Measurements from ENCODE around the gene NOP9. TPM values are rescaled to one million over a fixed set of nuclear protein-coding genes. Genes with fewer than 3 reads are reported as not detected.

NOP9 gene
- polyA plus RNA-seq, 2 donors, result 9.3 to 10.8 TPM

DNA sequence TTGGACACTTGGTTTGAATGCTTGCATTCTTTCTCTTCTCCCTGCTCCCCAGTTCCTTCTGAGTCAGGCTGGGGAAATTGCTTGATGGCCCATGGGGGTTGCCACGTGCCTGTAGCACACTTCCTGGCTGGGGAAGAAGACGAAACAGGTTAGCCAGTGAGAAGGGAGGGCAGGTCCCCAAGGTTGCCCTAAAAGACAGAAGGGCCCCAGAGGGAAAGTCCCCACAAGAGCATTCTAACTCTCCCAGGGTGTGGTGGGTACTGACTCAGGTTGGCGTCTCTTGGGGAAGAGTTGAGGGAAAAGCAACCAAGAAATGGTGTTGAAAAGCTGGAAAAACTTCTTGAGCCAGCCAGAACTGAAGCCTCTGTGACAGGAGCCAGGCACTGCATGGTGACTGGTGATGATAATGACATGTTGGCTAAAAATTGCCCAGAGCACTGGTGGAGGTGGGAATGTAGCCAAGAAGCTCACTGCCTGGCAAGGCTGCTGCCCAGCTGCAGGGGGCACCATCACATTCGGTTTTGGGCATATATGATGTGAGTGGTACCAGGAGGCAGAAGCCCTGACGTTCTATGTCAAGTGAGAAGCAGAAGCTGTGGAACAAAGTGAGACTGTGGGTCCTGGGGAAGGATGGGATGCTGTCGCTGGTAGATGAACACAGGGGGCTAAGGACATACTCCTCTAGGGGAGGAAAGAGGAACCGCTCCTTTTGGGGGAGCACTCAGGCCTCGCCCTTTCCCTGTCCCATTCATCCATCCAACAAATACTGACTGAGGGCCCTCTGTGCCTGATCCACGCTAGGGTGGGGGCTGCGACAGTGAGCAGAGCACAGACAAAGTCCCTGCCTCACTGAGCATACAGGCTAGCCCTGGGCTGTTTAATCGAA lies 20.1 kb upstream of the NOP9 start:
- Histone ChIP-seq H3K27me3 (ENCODE audit: control insufficient read depth in 1 of 2, insufficient read depth in 2 of 2, low read length in 2 of 2) (no peaks in the 10 kb centered on the region), H3K4me3 (ENCODE audit: low read depth in 1 of 2, low read length in 2 of 2) (no peak overlapping the region), H3K4me1 (ENCODE audit: control insufficient read depth in 2 of 2, insufficient read depth in 2 of 2, low read length in 1 of 2) (peaks cover 4 to 21% of the 10 kb centered on the region in 2 donors), H3K9me3 (ENCODE audit: control insufficient read depth in 2 of 2, insufficient read depth in 1 of 2, low read depth in 1 of 2, low read length in 1 of 2) (no peaks in the 10 kb centered on the region), H3K27ac (ENCODE audit: low read depth in 2 of 2, low read length in 1 of 2) (peak overlapping the region; percentile 92 to 93), H3K36me3 (ENCODE audit: control insufficient read depth in 2 of 2, insufficient read depth in 2 of 2, low read length in 1 of 2) (no peaks in the 10 kb centered on the region)
- WGBS, 2 donors, result 60 to 66% methylated on average over 11 of the region's 11 CpGs

DNA sequence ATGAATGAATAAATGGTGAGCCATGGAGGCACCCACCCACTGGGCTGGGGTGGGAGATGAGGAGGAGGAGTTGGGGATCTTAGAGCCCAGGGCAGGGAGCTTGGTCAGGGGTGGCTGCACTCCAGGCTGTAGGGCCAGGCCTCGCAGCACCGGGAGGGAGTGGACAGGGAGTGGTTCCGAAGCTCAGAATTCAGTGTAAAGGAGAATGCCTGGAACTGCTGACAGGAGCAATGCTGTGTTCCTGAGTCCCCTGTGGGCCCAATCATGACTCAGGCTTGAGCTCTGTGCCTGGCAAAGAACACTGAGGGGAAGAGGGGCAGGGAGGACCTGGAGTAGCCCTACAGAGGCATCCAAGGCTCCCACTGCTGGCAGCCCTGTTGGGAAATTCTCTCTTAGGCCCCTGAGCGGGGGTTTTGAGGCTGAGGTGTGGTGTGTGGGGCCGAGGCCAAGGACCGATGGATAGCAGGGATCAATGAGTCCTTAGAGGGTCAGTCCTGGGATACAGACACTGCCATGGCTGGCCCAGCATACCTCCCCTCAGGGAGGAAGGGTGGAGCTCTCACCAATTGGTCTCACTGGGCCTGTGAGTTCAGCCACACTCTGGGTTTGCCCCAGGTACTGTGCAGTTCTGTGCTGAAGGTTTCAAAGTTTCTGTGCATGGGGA lies 18.7 kb upstream of the NOP9 start:
- WGBS, 2 donors, result 72 to 75% methylated on average over 6 of the region's 6 CpGs
- Histone ChIP-seq H3K4me1 (ENCODE audit: control insufficient read depth in 2 of 2, insufficient read depth in 2 of 2, low read length in 1 of 2) (peaks cover 4 to 21% of the 10 kb centered on the region in 2 donors), H3K27ac (ENCODE audit: low read depth in 2 of 2, low read length in 1 of 2) (peak overlapping the region; percentile 92 to 93), H3K9me3 (ENCODE audit: control insufficient read depth in 2 of 2, insufficient read depth in 1 of 2, low read depth in 1 of 2, low read length in 1 of 2) (no peaks in the 10 kb centered on the region), H3K4me3 (ENCODE audit: low read depth in 1 of 2, low read length in 2 of 2) (no peak overlapping the region), H3K27me3 (ENCODE audit: control insufficient read depth in 1 of 2, insufficient read depth in 2 of 2, low read length in 2 of 2) (no peaks in the 10 kb centered on the region), H3K36me3 (ENCODE audit: control insufficient read depth in 2 of 2, insufficient read depth in 2 of 2, low read length in 1 of 2) (no peaks in the 10 kb centered on the region)

DNA sequence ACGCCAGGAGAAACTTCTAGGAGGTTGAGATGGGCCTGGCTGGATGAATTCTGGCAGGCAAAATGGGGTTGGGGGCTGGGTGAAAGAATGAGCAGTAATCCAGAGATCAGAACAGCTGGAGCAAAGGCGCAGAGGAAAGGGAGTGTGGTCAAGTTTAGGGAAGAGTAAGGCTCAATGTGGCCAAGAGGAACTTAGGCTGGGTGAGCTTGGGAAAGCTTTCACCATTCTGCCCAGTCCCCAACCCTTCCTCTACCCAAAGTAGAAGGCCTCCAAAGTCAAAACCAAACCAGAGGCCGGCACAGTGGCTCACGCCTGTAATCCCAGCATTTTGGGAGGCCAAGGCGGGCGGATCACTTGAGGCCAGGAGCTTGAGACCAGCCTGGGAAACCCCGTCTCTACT lies 18.0 kb upstream of the NOP9 start:
- Histone ChIP-seq H3K27ac (ENCODE audit: low read depth in 2 of 2, low read length in 1 of 2) (peak overlapping the region; percentile 92 to 93), H3K36me3 (ENCODE audit: control insufficient read depth in 2 of 2, insufficient read depth in 2 of 2, low read length in 1 of 2) (no peaks in the 10 kb centered on the region), H3K4me3 (ENCODE audit: low read depth in 1 of 2, low read length in 2 of 2) (no peak overlapping the region), H3K4me1 (ENCODE audit: control insufficient read depth in 2 of 2, insufficient read depth in 2 of 2, low read length in 1 of 2) (peaks cover 4 to 24% of the 10 kb centered on the region in 2 donors), H3K9me3 (ENCODE audit: control insufficient read depth in 2 of 2, insufficient read depth in 1 of 2, low read depth in 1 of 2, low read length in 1 of 2) (no peaks in the 10 kb centered on the region), H3K27me3 (ENCODE audit: control insufficient read depth in 1 of 2, insufficient read depth in 2 of 2, low read length in 2 of 2) (no peaks in the 10 kb centered on the region)
- 90 to 91% methylated on average over 7 of the region's 7 CpGs for WGBS, 2 donors

DNA sequence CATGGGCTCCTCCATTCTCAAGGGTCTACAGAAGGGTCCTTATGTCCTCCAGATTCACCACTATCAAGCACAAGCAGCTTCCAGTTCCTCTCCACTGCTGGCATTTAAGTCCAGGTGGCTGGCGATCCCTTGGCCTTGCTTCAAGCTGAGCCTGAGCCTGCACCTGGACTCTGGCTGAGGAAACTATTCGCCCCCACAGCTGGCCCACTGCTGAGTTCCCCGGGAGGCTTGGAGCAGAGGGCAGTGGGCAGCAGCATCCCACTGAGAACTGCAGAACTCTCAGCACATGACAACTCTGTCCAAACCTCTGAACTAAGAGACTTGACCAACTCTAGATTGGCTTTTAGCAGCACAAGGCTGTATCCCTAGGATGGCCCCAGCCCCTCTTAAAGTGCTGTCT lies 16.9 kb upstream of the NOP9 start:
- Histone ChIP-seq H3K4me3 (ENCODE audit: low read depth in 1 of 2, low read length in 2 of 2) (no peak overlapping the region), H3K9me3 (ENCODE audit: control insufficient read depth in 2 of 2, insufficient read depth in 1 of 2, low read depth in 1 of 2, low read length in 1 of 2) (no peaks in the 10 kb centered on the region), H3K27me3 (ENCODE audit: control insufficient read depth in 1 of 2, insufficient read depth in 2 of 2, low read length in 2 of 2) (no peaks in the 10 kb centered on the region), H3K36me3 (ENCODE audit: control insufficient read depth in 2 of 2, insufficient read depth in 2 of 2, low read length in 1 of 2) (peaks cover 0 to 2% of the 10 kb centered on the region in 2 donors), H3K27ac (ENCODE audit: low read depth in 2 of 2, low read length in 1 of 2) (no peak overlapping the region), H3K4me1 (ENCODE audit: control insufficient read depth in 2 of 2, insufficient read depth in 2 of 2, low read length in 1 of 2) (peaks cover 4 to 28% of the 10 kb centered on the region in 2 donors)
- 66 to 73% methylated on average over 3 of the region's 3 CpGs for WGBS, 2 donors

DNA sequence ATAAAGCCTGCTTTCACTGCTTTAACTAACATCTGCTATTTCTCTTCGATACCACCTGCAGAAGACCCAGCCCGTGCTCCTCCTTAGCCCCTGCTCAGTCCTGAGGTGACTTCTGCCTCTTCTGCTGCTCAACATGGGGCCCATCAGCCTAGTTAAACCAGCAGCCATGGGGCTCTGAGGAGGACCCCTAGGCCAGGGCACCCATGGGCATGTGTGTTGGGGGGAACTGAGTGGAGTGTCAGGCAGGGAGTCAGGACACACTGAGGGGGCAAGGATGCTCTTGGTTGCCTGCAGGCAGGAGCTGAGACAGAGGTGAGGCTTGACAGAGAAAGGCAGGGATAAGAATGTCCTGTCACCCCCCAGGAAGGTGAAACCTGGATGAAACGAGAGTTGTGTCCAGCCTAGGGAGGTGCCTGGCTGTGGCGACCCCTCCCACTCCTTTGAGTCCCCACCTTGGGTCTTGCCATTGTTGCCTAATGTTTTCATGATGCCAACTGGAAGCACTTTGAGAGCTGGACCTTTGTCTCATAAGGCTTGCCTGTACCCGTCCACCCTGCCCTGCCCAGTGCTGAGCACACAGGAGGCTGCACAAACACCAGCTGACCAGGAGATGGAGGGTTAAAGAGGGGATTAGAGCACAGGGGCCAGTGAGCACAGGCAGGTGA lies 15.7 kb upstream of the NOP9 start:
- peaks cover 4 to 28% of the 10 kb centered on the region in 2 donors for H3K4me1 ChIP-seq (ENCODE audit: control insufficient read depth in 2 of 2, insufficient read depth in 2 of 2, low read length in 1 of 2)
- no peak overlapping the region for H3K4me3 ChIP-seq (ENCODE audit: low read depth in 1 of 2, low read length in 2 of 2)
- no peaks in the 10 kb centered on the region for H3K27me3 ChIP-seq (ENCODE audit: control insufficient read depth in 1 of 2, insufficient read depth in 2 of 2, low read length in 2 of 2)
- WGBS, 2 donors, result 73 to 86% methylated on average over 5 of the region's 5 CpGs
- H3K36me3 ChIP-seq (ENCODE audit: control insufficient read depth in 2 of 2, insufficient read depth in 2 of 2, low read length in 1 of 2), result peaks cover 0 to 2% of the 10 kb centered on the region in 2 donors
- no peaks in the 10 kb centered on the region for H3K9me3 ChIP-seq (ENCODE audit: control insufficient read depth in 2 of 2, insufficient read depth in 1 of 2, low read depth in 1 of 2, low read length in 1 of 2)
- H3K27ac ChIP-seq (ENCODE audit: low read depth in 2 of 2, low read length in 1 of 2), result peak overlapping the region in 1 of 2 donors; percentile 84

DNA sequence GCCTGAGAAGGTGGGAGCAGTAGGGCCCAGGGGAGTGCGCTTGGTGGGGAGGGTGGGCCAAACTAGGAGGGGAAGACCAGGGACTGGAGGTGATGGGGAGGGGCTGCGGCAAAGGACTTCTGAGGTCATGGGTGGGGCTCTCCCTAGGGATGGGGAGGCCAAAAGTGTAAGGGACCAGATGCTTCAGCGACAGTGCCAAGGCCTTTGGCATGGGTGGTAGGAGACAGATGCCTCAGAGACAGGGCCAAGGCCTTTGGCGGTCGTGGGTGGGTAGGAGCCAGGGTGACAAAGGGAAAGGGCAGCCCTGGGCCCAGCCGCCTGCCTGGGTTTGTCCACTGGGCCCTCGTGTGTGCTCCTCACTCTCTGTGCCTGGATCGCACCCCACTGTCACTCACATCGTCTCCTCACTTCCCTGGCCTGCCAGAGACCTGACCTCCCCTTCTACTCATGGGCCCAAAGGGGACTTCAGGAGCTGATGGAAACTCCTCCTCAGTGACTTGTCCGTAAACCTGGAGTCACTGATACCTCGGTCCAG lies 15.1 kb upstream of the NOP9 start:
- 73 to 84% methylated on average over 9 to 11 of the region's 11 CpGs for WGBS, 2 donors
- Histone ChIP-seq H3K27me3 (ENCODE audit: control insufficient read depth in 1 of 2, insufficient read depth in 2 of 2, low read length in 2 of 2) (no peaks in the 10 kb centered on the region), H3K27ac (ENCODE audit: low read depth in 2 of 2, low read length in 1 of 2) (peak overlapping the region; percentile 50 to 84), H3K4me3 (ENCODE audit: low read depth in 1 of 2, low read length in 2 of 2) (no peak overlapping the region), H3K9me3 (ENCODE audit: control insufficient read depth in 2 of 2, insufficient read depth in 1 of 2, low read depth in 1 of 2, low read length in 1 of 2) (no peaks in the 10 kb centered on the region), H3K36me3 (ENCODE audit: control insufficient read depth in 2 of 2, insufficient read depth in 2 of 2, low read length in 1 of 2) (peaks cover 2 to 5% of the 10 kb centered on the region in 2 donors), H3K4me1 (ENCODE audit: control insufficient read depth in 2 of 2, insufficient read depth in 2 of 2, low read length in 1 of 2) (peaks cover 4 to 28% of the 10 kb centered on the region in 2 donors)

DNA sequence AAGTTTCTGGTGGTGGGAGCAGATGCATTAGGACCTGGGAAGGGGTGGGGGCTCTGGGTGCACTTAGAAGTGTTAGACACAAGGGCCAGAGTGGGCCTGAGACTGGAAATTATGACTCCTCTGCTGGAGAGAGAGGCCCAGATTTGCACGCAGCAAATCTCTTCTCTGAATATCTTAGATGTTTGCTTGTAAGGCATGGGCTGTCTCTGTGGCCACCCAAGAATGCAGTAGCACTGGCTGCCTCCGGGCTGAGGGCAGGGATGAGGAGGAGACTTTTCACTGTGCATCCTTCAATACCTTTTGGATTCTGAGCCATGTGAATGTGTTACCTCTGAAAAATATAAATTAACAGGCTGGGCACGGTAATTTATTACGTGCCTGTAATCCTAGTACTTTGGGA lies 14.3 kb upstream of the NOP9 start:
- WGBS, 2 donors, result 52 to 68% methylated on average over 4 of the region's 4 CpGs

DNA sequence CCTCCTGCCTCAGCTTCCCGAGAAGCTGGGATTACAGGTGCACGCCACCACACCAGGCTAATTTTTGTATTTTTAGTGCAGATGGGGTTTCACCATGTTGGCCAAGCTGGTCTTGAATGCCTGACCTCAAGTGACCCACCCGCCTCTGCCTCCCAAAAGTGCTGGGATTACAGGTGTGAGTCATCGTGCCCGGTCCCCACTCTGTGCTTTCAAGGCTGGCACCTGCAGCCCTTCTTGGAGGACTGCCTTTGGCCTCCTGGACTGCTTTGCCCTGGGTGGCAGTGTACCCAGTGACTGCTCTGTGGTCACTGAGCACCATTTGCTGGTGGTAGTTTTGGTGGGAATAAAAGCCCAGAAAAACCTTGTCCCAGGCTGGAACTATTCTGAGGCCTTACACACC lies 12.7 kb upstream of the NOP9 start:
- Histone ChIP-seq H3K36me3 (ENCODE audit: control insufficient read depth in 2 of 2, insufficient read depth in 2 of 2, low read length in 1 of 2) (peaks cover 12 to 26% of the 10 kb centered on the region in 2 donors), H3K27ac (ENCODE audit: low read depth in 2 of 2, low read length in 1 of 2) (peak overlapping the region; percentile 27 to 47), H3K4me1 (ENCODE audit: control insufficient read depth in 2 of 2, insufficient read depth in 2 of 2, low read length in 1 of 2) (peaks cover 0 to 16% of the 10 kb centered on the region in 2 donors), H3K27me3 (ENCODE audit: control insufficient read depth in 1 of 2, insufficient read depth in 2 of 2, low read length in 2 of 2) (no peaks in the 10 kb centered on the region), H3K4me3 (ENCODE audit: low read depth in 1 of 2, low read length in 2 of 2) (no peak overlapping the region), H3K9me3 (ENCODE audit: control insufficient read depth in 2 of 2, insufficient read depth in 1 of 2, low read depth in 1 of 2, low read length in 1 of 2) (no peaks in the 10 kb centered on the region)
- 85 to 89% methylated on average over 5 of the region's 5 CpGs for WGBS, 2 donors

More for the DNA sequence above, 14.3 kb upstream of the NOP9 start:
- Histone ChIP-seq H3K4me3 (ENCODE audit: low read depth in 1 of 2, low read length in 2 of 2) (no peak overlapping the region), H3K27me3 (ENCODE audit: control insufficient read depth in 1 of 2, insufficient read depth in 2 of 2, low read length in 2 of 2) (no peaks in the 10 kb centered on the region), H3K4me1 (ENCODE audit: control insufficient read depth in 2 of 2, insufficient read depth in 2 of 2, low read length in 1 of 2) (peaks cover 4 to 22% of the 10 kb centered on the region in 2 donors), H3K36me3 (ENCODE audit: control insufficient read depth in 2 of 2, insufficient read depth in 2 of 2, low read length in 1 of 2) (peaks cover 8 to 13% of the 10 kb centered on the region in 2 donors), H3K27ac (ENCODE audit: low read depth in 2 of 2, low read length in 1 of 2) (peak overlapping the region; percentile 50 to 84), H3K9me3 (ENCODE audit: control insufficient read depth in 2 of 2, insufficient read depth in 1 of 2, low read depth in 1 of 2, low read length in 1 of 2) (no peaks in the 10 kb centered on the region)

DNA sequence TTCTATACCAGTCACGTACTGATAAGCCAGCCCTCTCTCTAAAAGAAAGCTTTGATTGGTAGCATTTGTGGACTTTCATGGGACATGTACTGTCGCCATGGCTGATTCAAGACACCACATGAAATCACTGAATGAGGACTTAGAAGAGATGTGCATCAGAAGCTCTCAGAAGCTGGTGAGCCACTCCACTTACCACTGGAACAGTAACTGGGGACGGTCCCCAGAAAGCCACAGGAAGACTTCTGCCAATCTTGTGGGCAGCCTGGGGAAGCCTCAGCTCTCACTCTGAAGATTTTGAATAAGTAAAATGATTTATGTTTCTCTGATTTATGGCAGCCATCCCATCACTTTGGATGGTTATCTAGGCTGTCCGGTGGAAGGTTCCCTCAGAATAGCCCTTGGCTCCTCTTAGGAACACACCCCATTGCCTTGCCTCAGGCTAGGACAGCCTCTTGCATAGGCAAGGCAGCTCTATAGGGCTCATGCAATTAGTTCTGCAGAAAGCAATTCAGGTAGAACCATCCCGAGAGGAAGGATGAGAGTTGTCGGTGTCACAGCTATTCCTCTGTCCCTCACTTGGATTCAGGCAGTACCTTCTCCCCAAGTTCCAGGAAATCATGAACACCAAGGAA lies 9.9 kb upstream of the NOP9 start:
- Histone ChIP-seq H3K36me3 (ENCODE audit: control insufficient read depth in 2 of 2, insufficient read depth in 2 of 2, low read length in 1 of 2) (peaks cover 12 to 33% of the 10 kb centered on the region in 2 donors), H3K4me1 (ENCODE audit: control insufficient read depth in 2 of 2, insufficient read depth in 2 of 2, low read length in 1 of 2) (peaks cover 0 to 9% of the 10 kb centered on the region in 2 donors), H3K27ac (ENCODE audit: low read depth in 2 of 2, low read length in 1 of 2) (no peak overlapping the region), H3K27me3 (ENCODE audit: control insufficient read depth in 1 of 2, insufficient read depth in 2 of 2, low read length in 2 of 2) (no peaks in the 10 kb centered on the region), H3K9me3 (ENCODE audit: control insufficient read depth in 2 of 2, insufficient read depth in 1 of 2, low read depth in 1 of 2, low read length in 1 of 2) (no peaks in the 10 kb centered on the region), H3K4me3 (ENCODE audit: low read depth in 1 of 2, low read length in 2 of 2) (no peak overlapping the region)
- 68 to 70% methylated on average over 6 of the region's 6 CpGs for WGBS, 2 donors

Data from esophagus (tissue), 2 donors.